ENCODE data around the gene PCAT6.

PCAT6 gene

DNA sequence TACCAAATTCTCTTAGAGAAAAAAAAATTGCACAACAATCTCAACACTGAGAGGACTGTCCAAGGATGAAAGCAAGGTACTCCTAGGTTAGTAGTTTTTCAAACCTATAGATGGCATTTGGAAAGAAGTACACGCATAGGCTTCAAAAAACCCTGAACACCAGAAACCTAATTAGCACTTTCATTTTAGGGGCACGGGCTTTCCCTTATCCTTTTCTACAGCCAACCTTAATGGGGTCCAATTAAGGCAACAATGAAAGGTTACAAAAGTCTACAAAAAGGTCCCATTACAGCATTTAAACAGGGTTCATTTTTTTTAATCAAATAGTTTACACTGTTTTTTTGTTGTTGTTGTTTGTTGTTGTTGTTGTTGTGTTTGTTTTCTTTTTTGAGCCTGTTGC, 8.7 kb upstream of the PCAT6 start:
- no peak for TF ChIP-seq CTCF (IDR thresholded peaks at IDR 0.05)

DNA sequence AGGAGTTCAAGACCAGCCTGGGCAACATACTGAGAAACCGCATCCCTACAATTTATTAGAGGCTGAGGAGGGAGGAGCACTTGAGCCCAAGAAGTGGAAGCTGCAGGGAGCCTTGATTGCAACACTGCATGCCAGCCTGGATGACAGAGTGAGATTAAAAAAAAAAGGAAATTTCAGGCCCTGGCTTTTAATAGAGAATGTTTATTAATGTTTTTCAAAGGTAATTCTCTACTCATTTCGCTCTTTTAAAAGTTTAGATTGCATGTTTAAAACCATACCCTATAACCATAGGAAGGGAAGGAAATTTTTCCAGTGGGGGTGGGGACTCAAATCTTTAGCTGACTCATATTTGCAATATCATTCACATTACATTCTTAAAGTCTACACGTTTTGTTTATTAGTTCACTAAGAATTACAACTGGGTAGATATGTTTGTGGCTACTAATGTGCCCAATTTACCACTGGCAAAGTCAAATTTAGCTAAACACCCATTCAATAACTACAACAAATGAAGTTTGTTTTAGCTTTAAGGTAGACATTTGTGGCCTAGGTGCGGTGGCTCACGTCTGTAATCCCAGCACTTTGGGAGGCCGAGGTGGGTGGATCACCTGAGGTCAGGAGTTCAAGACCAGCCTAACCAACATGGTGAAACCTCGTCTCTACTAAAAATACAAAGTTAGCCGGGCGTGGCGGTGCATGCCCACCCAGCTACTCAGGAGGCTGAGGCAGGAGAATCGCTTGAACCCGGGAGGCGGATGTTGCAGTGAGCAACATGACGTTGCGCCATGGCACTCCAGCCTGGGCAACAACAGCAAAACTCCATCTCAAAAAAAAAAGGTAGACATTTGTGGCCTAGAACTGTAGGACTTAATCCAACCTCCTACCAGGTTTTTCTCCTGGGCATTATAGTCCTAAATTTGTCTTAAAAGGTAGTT, 7.5 kb upstream of the PCAT6 start:
- TF ChIP-seq CTCF (IDR thresholded peaks at IDR 0.05) = no peak

DNA sequence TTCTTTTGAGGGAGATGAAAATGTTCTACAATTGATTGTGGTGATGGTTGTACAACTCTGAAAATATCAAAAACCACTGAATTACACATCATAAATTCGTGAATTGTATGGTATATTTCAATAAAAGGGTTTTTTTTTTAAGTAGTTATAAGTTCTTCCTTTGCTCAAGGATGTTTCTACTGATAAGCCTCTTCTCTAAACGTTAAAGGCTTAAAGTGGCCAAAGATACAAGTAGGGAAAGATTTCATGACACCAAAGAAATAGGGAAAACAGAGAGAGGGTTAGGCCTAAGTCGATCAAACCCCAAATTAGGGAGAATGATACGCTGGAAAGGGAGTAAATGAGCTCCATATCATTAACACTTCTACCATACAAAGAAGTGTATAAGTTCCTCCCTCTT, 6.6 kb upstream of the PCAT6 start:
- TF ChIP-seq CTCF (IDR thresholded peaks at IDR 0.05) = no peak

- TF ChIP-seq CTCF (IDR thresholded peaks at IDR 0.05) = no peak
These were observed 4.6 kb upstream of the PCAT6 start for GRCh38 chr1:202805886-202806844.

- TF ChIP-seq CTCF (IDR thresholded peaks at IDR 0.05) = no peak
These were observed 3.8 kb upstream of the PCAT6 start for GRCh38 chr1:202806845-202807450.

- no peak for TF ChIP-seq CTCF (IDR thresholded peaks at IDR 0.05)
These were observed 3.3 kb upstream of the PCAT6 start for GRCh38 chr1:202807451-202807925.
